ENCODE results near the gene SCAP.

- TF ChIP-seq POLR2A (IDR thresholded peaks at IDR 0.05) (no peak), EP300 (IDR thresholded peaks at IDR 0.05) (no peak)
- TF ChIP-seq, protein P1, sequence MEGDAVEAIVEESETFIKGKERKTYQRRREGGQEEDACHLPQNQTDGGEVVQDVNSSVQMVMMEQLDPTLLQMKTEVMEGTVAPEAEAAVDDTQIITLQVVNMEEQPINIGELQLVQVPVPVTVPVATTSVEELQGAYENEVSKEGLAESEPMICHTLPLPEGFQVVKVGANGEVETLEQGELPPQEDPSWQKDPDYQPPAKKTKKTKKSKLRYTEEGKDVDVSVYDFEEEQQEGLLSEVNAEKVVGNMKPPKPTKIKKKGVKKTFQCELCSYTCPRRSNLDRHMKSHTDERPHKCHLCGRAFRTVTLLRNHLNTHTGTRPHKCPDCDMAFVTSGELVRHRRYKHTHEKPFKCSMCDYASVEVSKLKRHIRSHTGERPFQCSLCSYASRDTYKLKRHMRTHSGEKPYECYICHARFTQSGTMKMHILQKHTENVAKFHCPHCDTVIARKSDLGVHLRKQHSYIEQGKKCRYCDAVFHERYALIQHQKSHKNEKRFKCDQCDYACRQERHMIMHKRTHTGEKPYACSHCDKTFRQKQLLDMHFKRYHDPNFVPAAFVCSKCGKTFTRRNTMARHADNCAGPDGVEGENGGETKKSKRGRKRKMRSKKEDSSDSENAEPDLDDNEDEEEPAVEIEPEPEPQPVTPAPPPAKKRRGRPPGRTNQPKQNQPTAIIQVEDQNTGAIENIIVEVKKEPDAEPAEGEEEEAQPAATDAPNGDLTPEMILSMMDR (IDR thresholded peaks at IDR 0.05), result no peak
These were observed 53.7 kb downstream of the SCAP start for GRCh38 chr3:47421741-47422649.

All from ovary (tissue), 3 donors.